H1 (cell line): ENCODE measurements around the gene PLCB1.

Experiments
- CBX5 ChIP-seq: fragments of 300-800, 300-1000 bp; sonication (generic); IDR thresholded peaks from 2 replicates; pipeline ENCODE4 v1.7.1; 2016; ENCODE audit warnings: antibody characterized with exemption, low read length, low read depth
- CTCF ChIP-seq, 3 experiments: IDR thresholded peaks; 1 replicate in 2 of 3; 2 replicates in 1 of 3; pipeline versions ENCODE4 v1.5.1 to v1.6.1; 2011; ENCODE audit warnings: low read length in 3 of 3, mild to moderate bottlenecking in 3 of 3, inconsistent platforms in 2 of 3, low read depth in 1 of 3, moderate library complexity in 1 of 3; ENCODE audit not compliant: insufficient read depth in 1 of 3; ENCODE audit errors: control extremely low read depth in 1 of 3
- GABPA ChIP-seq: IDR thresholded peaks from 2 replicates; pipeline ENCODE4 v1.6.1; 2011; ENCODE audit warnings: mild to moderate bottlenecking, low read length, moderate library complexity, borderline replicate concordance; ENCODE audit not compliant: insufficient read depth
- HDAC6 ChIP-seq: IDR thresholded peaks from one replicate; pipeline ENCODE4 v1.7.1; 2012; ENCODE audit warnings: low read depth, mild to moderate bottlenecking, inconsistent platforms, low read length, moderate library complexity
- POLR2A ChIP-seq, 2 experiments: IDR thresholded peaks; 1 replicate in 1 of 2; 2 replicates in 1 of 2; pipeline ENCODE4 v1.6.1; 2011; ENCODE audit warnings: low read depth in 2 of 2, low read length in 2 of 2, mild to moderate bottlenecking in 2 of 2; ENCODE audit errors: control extremely low read depth in 1 of 2
- POLR2AphosphoS5 ChIP-seq: IDR thresholded peaks from 2 replicates; pipeline ENCODE4 v1.6.1; 2011; ENCODE audit warnings: low read depth, low read length
- SRF ChIP-seq: IDR thresholded peaks from 2 replicates; pipeline ENCODE4 v1.6.1; 2011; ENCODE audit warnings: mild to moderate bottlenecking, low read depth, low read length, moderate library complexity

- TF ChIP-seq CTCF (IDR thresholded peaks at IDR 0.05; ENCODE audit: control extremely low read depth in 1 of 3, insufficient read depth in 1 of 3, low read depth in 1 of 3, low read length in 3 of 3) (no peak), CBX5 (no peak), GABPA (no peak), SRF (no peak), POLR2AphosphoS5 (no peak), HDAC6 (no peak), POLR2A (IDR thresholded peaks at IDR 0.05; ENCODE audit: control extremely low read depth in 1 of 2, low read depth in 2 of 2, low read length in 2 of 2) (no peak)
Measured at GRCh38 chr20:8735674-8736073, 603.6 kb downstream of the PLCB1 start.
